HFF-Myc (cell line): ENCODE measurements around the gene CADM1.

Experiments
- DNase-seq: peaks from one replicate; pipeline ENCODE4 v3.0.0-alpha.2; 2011; ENCODE audit warnings: low read depth; ENCODE audit errors: extremely low read depth
- H3K4me3 ChIP-seq: replicated peaks from 2 replicates; pipeline ENCODE4 v1.5.1; 2011; ENCODE audit warnings: low read depth, mild to moderate bottlenecking, control low read depth, low read length
- CTCF ChIP-seq: IDR thresholded peaks from 2 replicates; pipeline ENCODE4 v1.5.1; 2012; ENCODE audit warnings: mild to moderate bottlenecking, low read depth, low read length, control low read depth; ENCODE audit errors: missing control alignments

Gene CADM1

DNA sequence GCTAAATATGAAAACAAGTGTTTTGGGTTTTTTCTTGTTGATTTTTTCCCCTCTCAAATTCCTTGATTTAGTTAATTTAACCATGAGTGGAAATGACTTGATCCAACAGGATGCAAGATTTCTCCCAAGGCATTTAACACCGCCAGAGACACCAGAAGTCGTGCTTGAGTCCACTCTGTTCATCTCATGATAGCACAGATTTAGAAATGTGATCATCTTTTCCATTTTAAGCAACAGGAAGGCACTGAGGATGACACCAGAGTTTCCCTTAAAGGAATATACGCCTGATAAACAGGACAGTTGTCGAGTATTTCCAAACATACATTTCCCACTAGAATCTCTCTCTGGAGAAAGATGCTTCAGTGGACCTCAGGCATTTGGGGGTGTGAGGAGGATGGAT lies 318.7 kb downstream of the CADM1 start:
- TF ChIP-seq CTCF: no peak
- DNase-seq: no peak
- no peak overlapping the region for H3K4me3 ChIP-seq

- DNase-seq: no peak
- no peak overlapping the region for H3K4me3 ChIP-seq
- TF ChIP-seq CTCF: no peak
Measured at GRCh38 chr11:115184901-115185300, 319.3 kb downstream of the CADM1 start.

GRCh38 chr11:115183830-115184229 lies 320.4 kb downstream of the CADM1 start:
- DNase-seq: no peak
- H3K4me3 ChIP-seq: no peak overlapping the region
- TF ChIP-seq CTCF: no peak

DNA sequence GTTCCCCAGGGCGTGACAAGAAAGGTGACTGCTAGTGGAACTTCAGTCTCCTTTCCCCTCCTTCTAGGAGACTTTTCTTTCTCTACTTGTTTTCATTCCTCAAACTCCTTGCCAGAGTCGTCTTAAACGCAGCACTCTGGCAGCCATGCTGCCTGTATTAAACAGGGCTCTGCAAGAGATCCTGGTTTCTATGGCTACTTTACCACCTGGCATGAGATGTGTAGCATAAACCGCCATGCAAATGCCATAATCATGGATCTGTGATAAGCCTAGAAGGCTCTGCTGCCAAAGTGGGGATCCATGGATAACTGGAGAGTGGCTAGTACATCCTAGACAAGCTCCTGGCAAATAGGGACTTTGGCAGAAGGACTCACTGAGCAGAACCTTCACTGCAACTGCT lies 321.1 kb downstream of the CADM1 start:
- DNase-seq: no peak
- no peak overlapping the region for H3K4me3 ChIP-seq
- TF ChIP-seq CTCF: no peak

DNA sequence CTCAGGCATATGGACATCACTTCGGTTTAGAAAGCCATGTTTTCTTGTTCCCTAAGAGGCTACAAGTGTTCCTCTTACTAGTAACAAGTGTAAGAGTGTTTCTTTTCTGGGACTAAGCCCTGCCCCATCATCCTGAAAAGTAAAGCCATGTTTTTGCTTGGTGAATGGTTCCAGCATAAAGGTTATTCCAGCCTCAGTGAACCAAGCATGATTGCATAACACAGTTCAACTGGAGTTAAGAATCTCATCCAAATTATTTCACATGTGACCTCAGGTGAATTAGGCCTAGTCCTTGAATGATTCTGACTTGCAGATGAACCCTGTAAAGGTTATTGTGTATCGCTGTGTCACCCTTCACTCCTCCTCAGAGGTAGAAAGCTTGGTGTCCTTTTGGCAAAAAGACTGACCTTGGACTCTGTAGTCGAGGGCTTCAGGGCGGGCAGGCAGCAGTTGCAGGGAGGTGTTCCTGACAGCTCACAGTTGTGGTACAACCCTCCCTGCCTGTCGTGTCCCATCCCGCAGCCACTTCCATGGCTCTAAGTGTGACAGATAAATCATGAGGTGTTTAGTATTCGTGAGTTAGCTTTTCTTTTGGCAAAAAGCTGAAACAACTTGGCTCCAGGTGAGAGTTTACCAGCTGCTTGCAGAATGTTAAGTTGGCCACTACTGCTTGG lies 321.8 kb downstream of the CADM1 start:
- DNase-seq: no peak
- no peak for TF ChIP-seq CTCF
- no peak overlapping the region for H3K4me3 ChIP-seq

- DNase-seq: no peak
- no peak overlapping the region for H3K4me3 ChIP-seq
- no peak for TF ChIP-seq CTCF
Measured at GRCh38 chr11:115181538-115181937, 322.7 kb downstream of the CADM1 start.

DNA sequence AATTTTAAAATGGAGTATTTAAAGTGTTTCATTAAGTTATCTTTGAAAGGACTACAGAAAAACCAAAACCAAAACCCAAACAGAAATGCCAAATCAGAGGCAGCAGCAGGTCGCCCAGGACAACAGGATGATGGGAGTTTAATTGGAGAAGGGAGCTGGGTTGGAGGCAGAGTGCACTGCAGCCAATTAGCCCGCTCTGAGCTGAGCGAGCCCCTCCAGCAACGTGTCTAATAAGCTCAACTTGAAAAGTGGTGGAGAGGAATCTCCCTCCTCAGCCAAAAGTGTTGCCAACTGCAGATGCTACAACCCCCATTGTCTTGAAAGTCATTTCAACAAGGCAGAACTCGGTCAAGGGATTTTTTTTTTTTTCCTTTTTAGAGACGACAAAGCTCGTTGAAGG lies 323.9 kb downstream of the CADM1 start:
- no peak for DNase-seq
- no peak for TF ChIP-seq CTCF
- H3K4me3 ChIP-seq: no peak overlapping the region
